A673 (cell line): Measurements from ENCODE around the gene KRT8. TPM values are rescaled to one million over a fixed set of nuclear protein-coding genes. Genes with fewer than 3 reads are reported as not detected.

ENCODE experiments used
- BruUV-seq: library from RNA; stranded (reverse); fragments of 400-500 nt; replicated peaks from 2 replicates; lab custom pipeline; 2021; lab: Mats Ljungman, UMichigan
- CTCF ChIA-PET: fragments of 300-600 bp; sonication (Branson Sonifier 250); formaldehyde crosslinking; loops from one replicate; lab custom pipeline; 2022; ENCODE audit warnings: antibody characterized with exemption; lab: Charles Lee
- POLR2A ChIA-PET: fragments of 300-600 bp; sonication (Branson Sonifier 250); formaldehyde crosslinking; loops from one replicate; lab custom pipeline; 2022; ENCODE audit warnings: antibody characterized with exemption; ENCODE audit not compliant: low non-redundant PET; lab: Charles Lee
- DNase-seq: peaks from one replicate; pipeline ENCODE4 v3.0.0-alpha.2; 2015; ENCODE audit warnings: low spot score
- H3K27ac ChIP-seq: fragments of 200-600 bp; sonication (generic); 2 replicates; pipeline ENCODE4 v1.5.1; 2016; ENCODE audit warnings: mixed run types, low read depth, mild to moderate bottlenecking, mixed read lengths, antibody characterized with exemption, low read length; ENCODE audit not compliant: poor library complexity, severe bottlenecking
- H3K27me3 ChIP-seq: fragments of 200-600 bp; sonication (generic); replicated peaks from 2 replicates; pipeline ENCODE4 v1.6.1; 2017; ENCODE audit warnings: mixed run types, low read depth, mild to moderate bottlenecking, mixed read lengths, antibody characterized with exemption, low read length; ENCODE audit not compliant: insufficient read depth, poor library complexity
- H3K36me3 ChIP-seq: fragments of 200-600 bp; sonication (generic); 2 replicates; pipeline ENCODE4 v1.6.1; 2016; ENCODE audit warnings: mixed run types, mild to moderate bottlenecking, mixed read lengths, antibody characterized with exemption, low read length; ENCODE audit not compliant: insufficient read depth, poor library complexity, severe bottlenecking
- H3K4me1 ChIP-seq: fragments of 200-600 bp; sonication (generic); 2 replicates; pipeline ENCODE4 v1.6.1; 2017; ENCODE audit warnings: mixed run types, mild to moderate bottlenecking, mixed read lengths, antibody characterized with exemption, low read length; ENCODE audit not compliant: insufficient read depth, poor library complexity, severe bottlenecking
- H3K4me3 ChIP-seq: fragments of 200-600 bp; sonication (generic); 2 replicates; pipeline ENCODE4 v1.5.1; 2016; ENCODE audit warnings: low read depth, mixed run types, mild to moderate bottlenecking, mixed read lengths, low read length; ENCODE audit not compliant: poor library complexity, severe bottlenecking
- H3K9me3 ChIP-seq: fragments of 200-600 bp; sonication (generic); 2 replicates; pipeline ENCODE4 v1.6.1; 2016; ENCODE audit warnings: mixed run types, low read depth, mild to moderate bottlenecking, mixed read lengths, antibody characterized with exemption, low read length; ENCODE audit not compliant: poor library complexity, severe bottlenecking
- CTCF ChIP-seq: fragments of 300-800, 200-600 bp; sonication (generic); conservative IDR thresholded peaks from 2 replicates; pipeline ENCODE4 v1.5.1; 2017; ENCODE audit warnings: low read depth, mild to moderate bottlenecking, antibody characterized with exemption, low read length, moderate library complexity, mixed read lengths
- EZH2 ChIP-seq: fragments of 200-600 bp; sonication (generic); IDR thresholded peaks from 2 replicates; pipeline ENCODE4 v1.6.1; 2017; ENCODE audit warnings: borderline replicate concordance, low read depth, mild to moderate bottlenecking, mixed read lengths, antibody characterized with exemption, low read length; ENCODE audit not compliant: poor library complexity, severe bottlenecking
- intact Hi-C: fragments of 100-400 bp; cut with micrococcal nuclease; formaldehyde crosslinking; loops from one replicate; pipeline ENCODE4 v1.10.0; 2022; ENCODE audit not compliant: unreplicated experiment
- total RNA-seq: library from RNA; stranded (reverse); gene quantifications from 2 replicates; pipeline ENCODE4 v1.2.3, GENCODE V29; 2021

Gene KRT8
- total RNA-seq, 1 experiment from 2014 or later: 15.4 TPM

GRCh38 chr12:52946334-52946733, 41.5 kb upstream of the KRT8 start:
- POLR2A ChIA-PET: no interaction called here
- Histone ChIP-seq H3K4me1 (peaks cover 50% of the 10 kb centered on the region), H3K27me3 (no peaks in the 10 kb centered on the region), H3K9me3 (no peaks in the 10 kb centered on the region), H3K4me3 (no peak overlapping the region), H3K36me3 (peaks cover 6% of the 10 kb centered on the region), H3K27ac (peak overlapping the region; percentile 91)
- DNase-seq: no peak
- CTCF ChIA-PET: no interaction called here
- BruUV-seq: no TSS peak
- intact Hi-C loops: loop anchor here (5.0 kb wide), 1 partner anchor 61 kb away; the partner anchor contains the start of gene EIF4B
- TF ChIP-seq CTCF (no peak), EZH2 (no peak)

DNA sequence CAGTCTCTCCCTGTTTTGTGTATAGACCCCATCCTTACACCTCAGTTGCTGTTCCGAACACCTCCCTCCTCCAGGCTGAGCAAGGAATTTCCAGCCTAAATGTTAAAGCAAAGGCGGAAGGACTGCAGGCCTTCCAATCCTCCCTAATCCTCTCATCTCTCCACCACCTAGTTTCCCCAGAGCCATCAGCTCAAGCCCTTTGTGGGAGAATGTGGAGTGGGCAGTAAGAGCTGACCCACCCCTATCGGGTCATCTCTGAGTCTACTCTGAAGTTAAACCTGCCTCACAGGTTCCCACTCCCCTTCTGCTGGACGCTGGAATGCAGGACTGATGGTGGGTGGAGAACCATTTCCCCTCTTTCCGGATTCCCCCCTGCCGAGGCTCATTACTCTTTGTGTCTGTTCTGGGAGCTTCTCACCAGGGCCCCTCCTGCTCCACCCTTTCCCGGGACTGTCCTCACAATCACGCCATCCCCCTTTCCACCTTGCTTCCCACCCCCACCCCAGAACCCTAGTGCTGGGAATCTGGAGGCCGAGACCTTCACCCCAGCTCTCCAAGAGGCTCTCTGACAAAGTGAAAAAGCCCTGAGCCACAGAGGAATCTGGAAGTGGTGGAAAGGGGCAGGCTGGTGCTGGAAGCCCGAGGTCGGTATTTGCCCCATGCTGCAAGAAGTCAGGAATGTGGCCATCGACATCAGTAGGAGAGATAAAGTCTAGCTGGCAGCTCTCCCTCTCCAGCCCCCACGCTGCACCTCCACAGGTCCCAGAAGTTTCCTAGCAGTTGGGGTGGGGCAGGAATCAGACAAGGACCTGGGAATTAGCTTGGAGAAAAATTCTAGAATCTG, 40.7 kb upstream of the KRT8 start:
- no TSS peak for BruUV-seq
- intact Hi-C loops: loop anchor here (5.0 kb wide), 1 partner anchor 62 kb away; the partner anchor contains the start of gene EIF4B
- peaks cover 50% of the 10 kb centered on the region for H3K4me1 ChIP-seq

More for the DNA sequence above, 40.7 kb upstream of the KRT8 start:
- POLR2A ChIA-PET: no interaction called here
- H3K27me3 ChIP-seq: no peaks in the 10 kb centered on the region
- no peaks in the 10 kb centered on the region for H3K36me3 ChIP-seq
- CTCF ChIA-PET: no interaction called here
- no peak overlapping the region for H3K4me3 ChIP-seq
- DNase-seq: peak; percentile 93
- H3K27ac ChIP-seq: peak overlapping the region; percentile 91
- H3K9me3 ChIP-seq: no peaks in the 10 kb centered on the region
- TF ChIP-seq CTCF (no peak), EZH2 (no peak)
